C4-2B (cell line): Measurements from ENCODE around the gene PICALM.
"Not testable (repeated sequence)": the region's sequence is repeated elsewhere in the genome, so short reads cannot be mapped to it uniquely, and the experiment has no call there.

Experiments
- CTCF ChIP-seq: fragments of 450-650 bp; conservative IDR thresholded peaks from 2 replicates; pipeline ENCODE4 v1.5.1; 2017; ENCODE audit warnings: mild to moderate bottlenecking
- ZFX ChIP-seq: fragments of 450-650 bp; IDR thresholded peaks from 2 replicates; pipeline ENCODE4 v1.6.1; 2017

- TF ChIP-seq CTCF, ZFX: not testable (repeated sequence)
Measured at GRCh38 chr11:85952108-85952485, 116.8 kb downstream of the PICALM start.
